Astrocyte (in vitro differentiated cells and primary cell): ENCODE data around the gene TBKBP1. TPM values are rescaled to one million over a fixed set of nuclear protein-coding genes. Genes with fewer than 3 reads are reported as not detected.

ENCODE experiments used
- DNase-seq: peaks from one replicate; pipeline ENCODE4 v3.0.0-alpha.2; 2010; ENCODE audit warnings: low read depth
- FAIRE-seq: peaks from 2 replicates; lab custom pipeline; 2011; peaks lifted over from hg19 to GRCh38; lab: Jason Lieb, UNC
- H2AFZ ChIP-seq: 2 replicates; pipeline ENCODE4 v1.6.0; 2012; ENCODE audit warnings: low read depth, low read length, inconsistent platforms
- H3K27ac ChIP-seq: 2 replicates; pipeline ENCODE4 v1.5.1; 2011; ENCODE audit warnings: low read depth, low read length, inconsistent platforms
- H3K27me3 ChIP-seq: 2 replicates; pipeline ENCODE4 v1.6.0; 2011; ENCODE audit warnings: low read length, inconsistent platforms; ENCODE audit not compliant: insufficient read depth
- H3K36me3 ChIP-seq: 2 replicates; pipeline ENCODE4 v1.5.1; 2011; ENCODE audit warnings: low read length, inconsistent platforms; ENCODE audit not compliant: insufficient read depth
- H3K4me1 ChIP-seq: 2 replicates; pipeline ENCODE4 v1.5.1; 2011; ENCODE audit warnings: low read length, inconsistent platforms; ENCODE audit not compliant: insufficient read depth
- H3K4me2 ChIP-seq: 2 replicates; pipeline ENCODE4 v1.6.0; 2012; ENCODE audit warnings: low read length, inconsistent platforms
- H3K4me3 ChIP-seq: 2 replicates; pipeline ENCODE4 v1.5.1; 2011; ENCODE audit warnings: low read depth, mild to moderate bottlenecking, low read length, inconsistent platforms; ENCODE audit not compliant: insufficient read depth
- H3K79me2 ChIP-seq: 2 replicates; pipeline ENCODE4 v1.6.0; 2012; ENCODE audit warnings: mild to moderate bottlenecking, low read length, inconsistent platforms; ENCODE audit not compliant: insufficient read depth
- H3K9ac ChIP-seq: 2 replicates; pipeline ENCODE4 v1.6.0; 2012; ENCODE audit warnings: mild to moderate bottlenecking, low read length, inconsistent platforms
- H3K9me3 ChIP-seq: 2 replicates; pipeline ENCODE4 v1.5.1; 2012; ENCODE audit warnings: low read depth, mild to moderate bottlenecking, low read length, inconsistent platforms; ENCODE audit not compliant: insufficient read depth
- H4K20me1 ChIP-seq: 2 replicates; pipeline ENCODE4 v1.6.0; 2012; ENCODE audit warnings: low read length, inconsistent platforms; ENCODE audit not compliant: insufficient read depth
- H3K27ac Mint-ChIP-seq: one replicate; pipeline ENCODE4 v1.8.0; 2021; ENCODE audit warnings: mild to moderate bottlenecking, mixed read lengths; ENCODE audit not compliant: unreplicated experiment
- H3K27me3 Mint-ChIP-seq: one replicate; pipeline ENCODE4 v1.8.0; 2021; ENCODE audit warnings: low read depth, mixed read lengths; ENCODE audit not compliant: unreplicated experiment
- H3K36me3 Mint-ChIP-seq: one replicate; pipeline ENCODE4 v1.8.0; 2021; ENCODE audit warnings: low read depth, mixed read lengths; ENCODE audit not compliant: unreplicated experiment
- H3K4me1 Mint-ChIP-seq: one replicate; pipeline ENCODE4 v1.8.0; 2021; ENCODE audit warnings: low read depth, mixed read lengths; ENCODE audit not compliant: unreplicated experiment
- H3K4me3 Mint-ChIP-seq: one replicate; pipeline ENCODE4 v1.8.0; 2021; ENCODE audit warnings: mild to moderate bottlenecking, moderate library complexity, mixed read lengths; ENCODE audit not compliant: unreplicated experiment
- H3K9me3 Mint-ChIP-seq: one replicate; pipeline ENCODE4 v1.8.0; 2021; ENCODE audit warnings: mild to moderate bottlenecking, mixed read lengths; ENCODE audit not compliant: unreplicated experiment
- CTCF ChIP-seq: IDR thresholded peaks from 2 replicates; pipeline ENCODE4 v1.5.1; 2011; ENCODE audit warnings: low read depth, mild to moderate bottlenecking, inconsistent platforms, low read length, moderate library complexity; ENCODE audit not compliant: insufficient read depth
- EZH2 ChIP-seq: IDR thresholded peaks from 2 replicates; pipeline ENCODE4 v1.6.1; 2012; ENCODE audit warnings: mild to moderate bottlenecking, low read length, inconsistent platforms; ENCODE audit not compliant: insufficient read depth
- total RNA-seq: library from RNA; stranded (reverse); gene quantifications from 2 replicates; pipeline ENCODE4 v1.2.1, GENCODE V29; 2021

TBKBP1 gene
- total RNA-seq, 1 donor from 2014 or later, result 26.7 TPM

- Mint-ChIP-seq H3K27ac (peak overlapping the region; percentile 53), H3K4me1 (peaks cover 40% of the 10 kb centered on the region), H3K9me3 (no peaks in the 10 kb centered on the region), H3K27me3 (no peaks in the 10 kb centered on the region), H3K4me3 (peak overlapping the region; percentile 98), H3K36me3 (peaks cover 22% of the 10 kb centered on the region)
- Histone ChIP-seq H3K36me3 (peaks cover 53% of the 10 kb centered on the region), H4K20me1 (peaks cover 66% of the 10 kb centered on the region), H3K4me1 (peaks cover 33% of the 10 kb centered on the region), H3K27ac (no peak overlapping the region), H3K9me3 (no peaks in the 10 kb centered on the region), H3K9ac (no peak overlapping the region), H3K4me2 (peak overlapping the region; percentile 94), H2AFZ (no peak overlapping the region), H3K79me2 (peaks cover 71% of the 10 kb centered on the region), H3K27me3 (no peaks in the 10 kb centered on the region), H3K4me3 (peak overlapping the region; percentile 15)
- TF ChIP-seq CTCF (no peak), EZH2 (no peak)
- FAIRE-seq (no peak), DNase-seq (no peak)
These were observed 41.4 kb upstream of the TBKBP1 start for GRCh38 chr17:47652570-47652969.

- H4K20me1 ChIP-seq, result peaks cover 75% of the 10 kb centered on the region
- peaks cover 33% of the 10 kb centered on the region for H3K4me1 ChIP-seq
- no peaks in the 10 kb centered on the region for H3K27me3 Mint-ChIP-seq
- FAIRE-seq, result no peak
- no peak overlapping the region for H3K27ac Mint-ChIP-seq
- no peak overlapping the region for H3K4me3 ChIP-seq
- no peaks in the 10 kb centered on the region for H3K27me3 ChIP-seq
- H2AFZ ChIP-seq, result no peak overlapping the region
- peaks cover 39% of the 10 kb centered on the region for H3K4me1 Mint-ChIP-seq
- no peaks in the 10 kb centered on the region for H3K9me3 ChIP-seq
- peak overlapping the region; percentile 2 for H3K4me3 Mint-ChIP-seq
- TF ChIP-seq EZH2 (no peak), CTCF (no peak)
- H3K79me2 ChIP-seq, result peaks cover 80% of the 10 kb centered on the region
- peaks cover 62% of the 10 kb centered on the region for H3K36me3 ChIP-seq
- no peak overlapping the region for H3K9ac ChIP-seq
- DNase-seq, result no peak
- H3K27ac ChIP-seq, result no peak overlapping the region
- H3K4me2 ChIP-seq, result peak overlapping the region; percentile 94
- H3K9me3 Mint-ChIP-seq, result no peaks in the 10 kb centered on the region
- H3K36me3 Mint-ChIP-seq, result peaks cover 25% of the 10 kb centered on the region
These were observed 40.5 kb upstream of the TBKBP1 start for GRCh38 chr17:47653442-47653841.

- Histone ChIP-seq H3K27ac (no peak overlapping the region), H3K4me1 (peaks cover 28% of the 10 kb centered on the region), H4K20me1 (peaks cover 88% of the 10 kb centered on the region), H3K9ac (peak overlapping the region; percentile 37), H3K9me3 (no peaks in the 10 kb centered on the region), H3K36me3 (peaks cover 73% of the 10 kb centered on the region), H3K4me3 (no peak overlapping the region), H3K79me2 (peaks cover 93% of the 10 kb centered on the region), H3K4me2 (peak overlapping the region; percentile 74), H2AFZ (no peak overlapping the region), H3K27me3 (no peaks in the 10 kb centered on the region)
- H3K4me3 Mint-ChIP-seq, result peak overlapping the region; percentile 64
- DNase-seq (no peak), FAIRE-seq (no peak)
- H3K36me3 Mint-ChIP-seq, result peaks cover 27% of the 10 kb centered on the region
- H3K27me3 Mint-ChIP-seq, result no peaks in the 10 kb centered on the region
- H3K27ac Mint-ChIP-seq, result peak overlapping the region; percentile 12
- no peaks in the 10 kb centered on the region for H3K9me3 Mint-ChIP-seq
- TF ChIP-seq CTCF (no peak), EZH2 (no peak)
- peaks cover 38% of the 10 kb centered on the region for H3K4me1 Mint-ChIP-seq
These were observed 39.0 kb upstream of the TBKBP1 start for GRCh38 chr17:47654991-47655390.
